RWPE2 (cell line): Measurements from ENCODE around the gene TCEANC2.

ENCODE experiments used
- ATAC-seq: fragments of 200-7000 bp; cut with Tn5 transposase; 3 replicates; pipeline ENCODE4 v1.9.1; 2021; ENCODE audit warnings: low read depth
- DNase-seq: peaks from one replicate; pipeline ENCODE4 v3.0.0-alpha.2; 2020; ENCODE audit warnings: low spot score
- H3K27ac ChIP-seq: fragments of 450-650 bp; 2 replicates; pipeline ENCODE4 v1.5.1; 2017; ENCODE audit warnings: mild to moderate bottlenecking; ENCODE audit not compliant: poor library complexity, severe bottlenecking
- H3K27me3 ChIP-seq: fragments of 250-450 bp; sonication (Bioruptor Pico); 2 replicates; pipeline ENCODE4 v1.5.1; 2021; ENCODE audit warnings: mild to moderate bottlenecking, moderate library complexity; ENCODE audit not compliant: insufficient read depth, poor library complexity, severe bottlenecking
- H3K36me3 ChIP-seq: fragments of 250-450 bp; sonication (Bioruptor Pico); 2 replicates; pipeline ENCODE4 v1.5.1; 2020; ENCODE audit warnings: low read depth, mild to moderate bottlenecking, moderate library complexity
- H3K4me1 ChIP-seq: fragments of 250-450 bp; sonication (Bioruptor Pico); 2 replicates; pipeline ENCODE4 v1.5.1; 2021; ENCODE audit warnings: mild to moderate bottlenecking, moderate library complexity; ENCODE audit not compliant: insufficient read depth, poor library complexity, severe bottlenecking
- H3K4me3 ChIP-seq: fragments of 250-450 bp; sonication (Bioruptor Pico); 2 replicates; pipeline ENCODE4 v1.5.1; 2021; ENCODE audit warnings: mild to moderate bottlenecking, moderate library complexity; ENCODE audit not compliant: severe bottlenecking
- H3K9me3 ChIP-seq: fragments of 250-450 bp; sonication (Bioruptor Pico); 2 replicates; pipeline ENCODE4 v1.5.1; 2021; ENCODE audit warnings: mild to moderate bottlenecking, moderate library complexity; ENCODE audit not compliant: severe bottlenecking
- CTCF ChIP-seq: fragments of 450-650 bp; IDR thresholded peaks from one replicate; pipeline ENCODE4 v1.5.1; 2017; ENCODE audit warnings: mild to moderate bottlenecking, moderate library complexity; ENCODE audit not compliant: poor library complexity, severe bottlenecking

TCEANC2 gene

GRCh38 chr1:54149734-54150133 is 96.3 kb downstream of the TCEANC2 start:
- no peak overlapping the region for H3K27ac ChIP-seq
- H3K27me3 ChIP-seq, result no peaks in the 10 kb centered on the region
- H3K9me3 ChIP-seq, result no peaks in the 10 kb centered on the region
- no peaks in the 10 kb centered on the region for H3K36me3 ChIP-seq
- no peak for TF ChIP-seq CTCF
- ATAC-seq, result no peak
- no peaks in the 10 kb centered on the region for H3K4me1 ChIP-seq
- H3K4me3 ChIP-seq, result no peak overlapping the region
- no peak for DNase-seq

- H3K36me3 ChIP-seq, result no peaks in the 10 kb centered on the region
- H3K27ac ChIP-seq, result no peak overlapping the region
- no peak for ATAC-seq
- DNase-seq, result no peak
- TF ChIP-seq CTCF, result no peak
- no peaks in the 10 kb centered on the region for H3K9me3 ChIP-seq
- no peaks in the 10 kb centered on the region for H3K27me3 ChIP-seq
- H3K4me3 ChIP-seq, result no peak overlapping the region
- H3K4me1 ChIP-seq, result no peaks in the 10 kb centered on the region
Measured at GRCh38 chr1:54151013-54151412, 97.6 kb downstream of the TCEANC2 start.

- ATAC-seq, result no peak
- DNase-seq, result no peak
- Histone ChIP-seq H3K4me1 (no peaks in the 10 kb centered on the region), H3K4me3 (no peak within 1 kb of the TSS), H3K9me3 (no peaks in the 10 kb centered on the region), H3K36me3 (no peaks in the 10 kb centered on the region), H3K27ac (no peak within 1 kb of the TSS), H3K27me3 (no peaks in the 10 kb centered on the region)
- no peak for TF ChIP-seq CTCF
Measured at GRCh38 chr1:54152696-54153095, 99.3 kb downstream of the TCEANC2 start, which contains the start of gene CDCP2. CDCP2 (minus strand) TSS chr1:54153000; CDS start chr1:54152922, 78 bp downstream.

GRCh38 chr1:54153535-54154439 is 100.4 kb downstream of the TCEANC2 start:
- DNase-seq (no peak), ATAC-seq (peak; percentile 83)
- no peaks in the 10 kb centered on the region for H3K4me1 ChIP-seq
- TF ChIP-seq CTCF, result no peak
- no peak overlapping the region for H3K27ac ChIP-seq
- H3K4me3 ChIP-seq, result no peak overlapping the region
- no peaks in the 10 kb centered on the region for H3K9me3 ChIP-seq
- no peaks in the 10 kb centered on the region for H3K36me3 ChIP-seq
- H3K27me3 ChIP-seq, result no peaks in the 10 kb centered on the region
